HG03139 (cell line): ENCODE measurements around the gene PERM1.
"Not testable (repeated sequence)": the region's sequence is repeated elsewhere in the genome, so short reads cannot be mapped to it uniquely, and the experiment has no call there.

Source experiments
- ATAC-seq: cut with Tn5 transposase; IDR thresholded peaks from one replicate; pipeline ENCODE4 v1.9.1; 2021; ENCODE audit not compliant: unreplicated experiment

Gene PERM1

DNA sequence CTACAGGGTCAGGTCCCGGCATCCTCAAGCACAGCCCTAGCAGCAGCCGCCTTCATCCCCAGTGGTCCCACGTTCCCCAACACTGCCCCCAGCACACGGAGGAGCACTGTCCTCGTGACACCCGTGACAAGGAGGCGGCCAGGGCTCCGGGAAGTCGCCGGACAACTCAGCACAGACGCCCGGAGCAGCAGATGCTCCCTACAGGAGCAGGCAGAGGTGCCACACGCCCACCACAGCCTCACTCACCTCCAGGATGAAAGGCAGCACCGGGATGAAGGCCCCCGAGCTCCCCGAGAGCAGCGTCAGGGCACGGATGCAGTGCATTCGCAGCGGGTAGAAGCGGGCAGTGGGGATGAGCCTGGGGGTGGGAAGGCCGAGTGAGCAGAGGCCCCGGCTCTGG is 31.0 kb downstream of the PERM1 start:
- ATAC-seq: no peak

DNA sequence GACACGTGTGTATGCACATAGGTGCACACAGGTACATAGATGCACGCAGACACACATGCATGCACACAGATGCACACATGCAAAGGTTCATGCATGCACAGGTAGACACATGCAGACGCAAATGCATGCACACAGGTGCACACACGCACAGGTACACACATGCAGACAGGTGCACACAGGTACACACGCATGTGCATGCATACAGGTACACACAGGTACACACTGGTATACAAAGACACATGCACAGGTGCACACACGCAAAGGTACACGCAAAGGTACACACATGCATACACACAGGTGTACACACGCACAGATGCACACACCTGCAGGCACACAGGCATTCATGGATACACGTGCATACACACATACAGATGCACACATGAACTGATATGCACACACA is 31.6 kb downstream of the PERM1 start:
- ATAC-seq: no peak

DNA sequence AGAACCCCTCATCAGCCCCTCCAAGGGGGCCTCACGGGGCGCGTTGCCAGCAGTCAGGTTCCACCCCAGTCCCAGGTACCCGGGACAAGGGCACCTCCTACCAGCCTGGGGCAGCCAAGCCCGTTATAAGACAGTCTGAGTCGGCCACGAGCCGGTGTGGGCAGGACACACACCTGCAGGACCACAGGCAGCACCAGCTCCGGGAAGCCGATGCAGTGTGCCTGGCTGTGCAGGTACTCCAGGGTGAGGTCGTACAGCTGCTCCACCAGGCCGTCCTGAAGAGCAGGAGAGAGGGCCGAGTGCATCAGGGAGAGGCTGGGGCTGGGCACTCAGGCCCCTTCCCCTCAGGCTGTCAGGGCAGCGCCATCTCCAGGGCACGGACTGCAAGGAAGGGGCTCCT is 33.9 kb downstream of the PERM1 start:
- ATAC-seq: no peak

DNA sequence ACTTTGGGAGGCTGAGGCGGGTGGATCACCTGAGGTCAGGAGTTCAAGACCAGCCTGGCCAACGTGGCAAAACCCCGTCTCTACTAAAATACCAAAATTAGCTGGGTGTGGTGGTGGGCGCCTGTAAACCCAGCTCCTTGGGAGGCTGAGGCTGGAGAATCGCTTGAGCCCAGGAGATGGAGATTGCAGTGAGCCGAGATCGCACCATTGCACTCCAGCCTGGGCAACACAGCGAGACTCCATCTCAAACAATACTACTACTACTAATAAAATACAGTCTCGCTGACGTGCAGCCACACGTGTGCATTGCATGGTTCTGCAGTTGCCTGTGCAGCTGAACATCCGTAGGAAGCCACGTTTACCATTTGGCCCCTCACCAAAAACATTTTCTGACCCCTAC is 35.1 kb downstream of the PERM1 start:
- ATAC-seq: not testable (repeated sequence)

DNA sequence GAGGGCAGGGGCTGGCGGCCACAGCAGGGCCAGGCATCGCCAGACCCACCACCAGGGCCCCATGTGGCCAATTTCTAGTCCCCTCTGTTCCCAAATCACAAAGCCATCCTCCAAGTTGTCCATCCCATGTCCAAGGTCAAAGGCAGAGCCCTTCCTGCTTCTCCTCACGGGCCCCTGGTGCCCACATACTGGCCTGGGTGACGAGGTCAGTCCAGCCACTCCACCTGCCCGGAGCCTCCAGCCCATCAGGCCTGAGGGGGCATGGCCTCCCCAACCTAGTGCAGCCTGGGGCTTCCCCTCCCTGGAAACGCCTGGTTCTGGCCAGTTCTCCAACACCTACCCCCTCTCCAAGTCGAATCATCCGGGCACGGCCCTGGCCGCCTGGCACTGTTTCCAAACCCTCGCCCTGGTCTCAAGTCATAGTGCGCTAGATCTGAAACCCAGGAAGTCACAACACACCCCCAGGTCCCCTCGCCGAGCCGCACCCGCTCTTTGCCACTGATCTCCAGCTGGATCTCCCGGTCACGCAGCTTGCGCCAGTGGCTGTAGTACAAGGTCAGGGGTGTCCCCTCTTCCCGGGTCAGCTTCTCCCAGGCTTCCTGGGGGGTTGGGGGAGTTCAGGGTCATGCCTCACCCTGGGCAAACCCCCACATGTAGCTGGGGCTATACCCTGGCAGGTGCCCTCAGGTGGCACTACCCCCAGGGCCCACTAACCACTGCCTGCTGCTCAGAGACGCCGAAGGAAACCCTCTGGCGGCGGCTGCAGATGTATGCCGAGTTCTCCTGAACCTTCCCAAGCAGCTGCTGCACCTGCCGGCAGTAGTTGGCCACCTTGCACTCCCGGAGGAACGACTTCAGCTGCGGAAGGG is 36.0 kb downstream of the PERM1 start:
- ATAC-seq: no peak

DNA sequence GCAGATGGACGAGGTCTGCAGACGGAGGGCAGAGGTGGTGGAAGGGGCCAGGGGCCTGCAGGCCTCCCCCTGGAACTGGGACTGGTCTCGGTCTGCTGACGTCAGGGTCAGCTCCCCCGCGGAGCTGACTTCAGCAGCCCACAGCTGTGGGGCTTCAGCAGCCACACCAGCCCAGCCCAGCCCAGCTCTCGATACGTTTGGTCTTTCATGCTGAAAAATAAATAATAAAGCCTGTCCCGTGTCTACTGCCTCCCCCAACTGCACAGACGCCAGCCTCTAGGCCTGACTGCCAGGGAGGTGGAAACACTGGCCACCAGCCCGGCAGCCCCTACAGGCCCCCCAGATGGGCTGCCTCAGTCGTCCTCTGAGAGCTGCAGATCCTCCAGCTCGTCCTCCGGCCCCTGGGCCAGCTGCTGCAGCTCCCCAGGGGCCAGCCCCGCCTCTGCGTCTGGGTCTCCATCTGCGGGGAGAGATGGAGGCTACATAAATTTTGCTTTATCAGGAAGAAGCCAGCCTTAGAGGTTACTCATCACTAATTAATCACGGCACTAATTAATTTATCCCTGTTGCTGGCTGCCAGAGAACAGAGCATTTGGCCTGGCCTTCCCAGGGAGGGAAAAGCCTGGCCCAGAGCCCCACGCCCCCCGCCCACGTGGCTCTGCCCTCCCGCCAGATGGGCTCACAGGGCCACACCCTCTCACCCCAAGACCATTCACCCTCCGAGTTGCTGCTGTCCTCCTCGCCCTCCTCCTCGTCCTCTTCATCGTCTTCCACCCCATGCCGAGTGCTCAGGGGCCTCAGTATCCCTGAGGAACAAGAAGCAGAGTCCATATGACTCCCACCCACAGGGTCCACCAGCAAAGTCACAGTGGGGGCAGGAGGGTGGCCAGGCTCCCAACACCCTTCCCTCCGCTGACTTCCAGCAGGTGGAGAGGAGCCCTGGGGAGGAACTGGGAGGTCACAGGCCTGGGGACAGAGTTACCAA is 37.3 kb downstream of the PERM1 start:
- no peak for ATAC-seq

DNA sequence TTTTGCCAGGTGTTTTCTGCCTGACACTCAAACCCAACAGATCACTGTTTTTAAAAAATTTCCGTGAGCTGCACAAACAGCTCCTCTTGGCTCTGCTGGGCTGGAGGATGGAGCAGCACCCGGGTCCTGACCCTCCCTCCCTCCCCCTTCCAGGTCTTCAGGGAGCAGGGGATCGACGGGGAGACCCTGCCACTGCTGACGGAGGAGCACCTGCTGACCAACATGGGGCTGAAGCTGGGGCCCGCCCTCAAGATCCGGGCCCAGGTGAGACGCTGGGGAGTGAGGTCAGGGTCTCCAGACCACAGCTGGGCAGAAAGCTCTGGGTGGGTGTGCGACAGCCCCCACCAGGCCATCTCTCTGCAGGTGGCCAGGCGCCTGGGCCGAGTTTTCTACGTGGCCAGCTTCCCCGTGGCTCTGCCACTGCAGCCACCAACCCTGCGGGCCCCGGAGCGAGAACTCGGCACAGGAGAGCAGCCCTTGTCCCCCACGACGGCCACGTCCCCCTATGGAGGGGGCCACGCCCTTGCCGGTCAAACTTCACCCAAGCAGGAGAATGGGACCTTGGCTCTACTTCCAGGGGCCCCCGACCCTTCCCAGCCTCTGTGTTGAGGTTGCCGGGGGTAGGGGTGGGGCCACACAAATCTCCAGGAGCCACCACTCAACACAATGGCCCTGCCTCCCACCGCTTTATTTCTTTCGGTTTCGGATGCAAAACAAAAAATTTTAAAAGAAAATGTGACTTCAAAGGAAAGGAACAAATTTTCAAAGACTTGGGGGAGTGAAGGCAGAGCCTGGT is 38.1 kb downstream of the PERM1 start:
- ATAC-seq: no peak

DNA sequence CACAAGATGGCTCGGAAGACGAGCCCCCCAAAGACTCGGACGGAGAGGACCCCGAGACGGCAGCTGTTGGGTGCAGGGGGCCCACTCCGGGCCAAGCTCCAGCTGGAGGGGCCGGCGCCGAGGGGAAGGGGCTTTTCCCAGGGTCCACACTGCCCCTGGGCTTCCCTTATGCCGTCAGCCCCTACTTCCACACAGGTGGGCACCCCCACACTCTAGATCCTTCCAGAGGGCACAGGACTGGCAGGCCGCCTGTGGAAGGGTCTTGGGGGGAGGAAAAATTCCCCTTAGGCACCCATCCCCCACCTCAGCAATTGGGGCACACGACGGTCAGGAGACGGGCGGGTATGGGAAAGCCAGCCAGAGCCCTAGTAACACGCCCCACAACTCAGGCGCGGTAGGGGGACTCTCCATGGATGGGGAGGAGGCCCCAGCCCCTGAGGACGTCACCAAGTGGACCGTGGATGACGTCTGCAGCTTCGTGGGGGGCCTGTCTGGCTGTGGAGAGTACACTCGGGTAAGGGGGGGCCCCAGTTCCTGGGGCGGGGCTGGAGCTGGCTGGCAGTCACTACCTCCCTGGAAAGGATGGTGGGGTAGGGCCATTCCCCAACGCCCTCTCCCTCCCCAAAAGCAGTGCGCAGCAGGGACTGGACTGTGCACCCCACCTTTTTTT is 38.9 kb downstream of the PERM1 start:
- ATAC-seq: no peak

DNA sequence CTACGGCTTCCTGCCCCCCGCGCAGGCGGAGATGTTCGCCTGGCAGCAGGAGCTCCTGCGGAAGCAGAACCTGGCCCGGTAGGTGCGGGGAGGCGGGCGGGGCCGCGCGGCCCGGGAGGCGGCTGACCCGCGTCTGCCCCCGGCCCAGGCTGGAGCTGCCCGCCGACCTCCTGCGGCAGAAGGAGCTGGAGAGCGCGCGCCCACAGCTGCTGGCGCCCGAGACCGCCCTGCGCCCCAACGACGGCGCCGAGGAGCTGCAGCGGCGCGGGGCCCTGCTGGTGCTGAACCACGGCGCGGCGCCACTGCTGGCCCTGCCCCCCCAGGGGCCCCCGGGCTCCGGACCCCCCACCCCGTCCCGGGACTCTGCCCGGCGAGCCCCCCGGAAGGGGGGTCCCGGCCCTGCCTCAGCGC is 39.5 kb downstream of the PERM1 start:
- ATAC-seq: no peak

DNA sequence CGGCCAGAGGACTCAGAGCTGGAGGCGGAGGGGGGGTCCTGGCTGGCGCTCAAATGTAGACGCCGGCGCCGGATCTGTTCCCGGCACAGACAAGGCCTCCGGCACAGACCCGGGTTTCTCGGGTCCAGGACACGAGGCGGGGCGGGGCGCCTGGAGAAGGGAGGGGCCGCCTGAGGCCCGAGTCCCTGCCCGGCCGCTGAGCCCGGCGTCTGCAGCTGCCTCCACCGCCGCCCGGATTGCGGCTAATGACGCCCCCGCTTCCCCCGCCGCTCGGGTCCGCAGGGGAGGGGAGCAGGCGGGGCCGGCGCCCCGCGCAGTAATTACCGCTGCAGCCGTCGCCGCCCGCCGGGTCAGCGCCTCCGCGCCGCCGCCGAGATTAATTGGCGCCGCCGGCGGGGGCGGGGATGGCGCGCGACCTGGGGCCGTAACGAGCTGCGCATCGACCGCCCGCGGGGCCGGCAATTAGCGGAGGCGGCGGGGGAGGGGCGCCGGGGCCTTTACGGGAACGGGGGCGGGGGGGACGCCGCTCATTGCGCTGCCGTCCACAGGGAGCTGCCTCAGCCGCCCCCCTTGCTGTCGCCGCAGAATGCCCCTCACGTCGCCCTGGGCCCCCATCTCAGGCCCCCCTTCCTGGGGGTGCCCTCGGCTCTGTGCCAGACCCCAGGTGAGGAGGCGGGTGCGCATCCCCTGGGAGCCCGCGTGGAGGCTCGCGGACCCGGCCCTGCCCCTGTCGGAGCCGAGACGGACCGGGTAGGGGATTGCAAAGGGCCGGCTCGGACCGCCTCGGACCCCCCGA is 40.1 kb downstream of the PERM1 start:
- no peak for ATAC-seq

DNA sequence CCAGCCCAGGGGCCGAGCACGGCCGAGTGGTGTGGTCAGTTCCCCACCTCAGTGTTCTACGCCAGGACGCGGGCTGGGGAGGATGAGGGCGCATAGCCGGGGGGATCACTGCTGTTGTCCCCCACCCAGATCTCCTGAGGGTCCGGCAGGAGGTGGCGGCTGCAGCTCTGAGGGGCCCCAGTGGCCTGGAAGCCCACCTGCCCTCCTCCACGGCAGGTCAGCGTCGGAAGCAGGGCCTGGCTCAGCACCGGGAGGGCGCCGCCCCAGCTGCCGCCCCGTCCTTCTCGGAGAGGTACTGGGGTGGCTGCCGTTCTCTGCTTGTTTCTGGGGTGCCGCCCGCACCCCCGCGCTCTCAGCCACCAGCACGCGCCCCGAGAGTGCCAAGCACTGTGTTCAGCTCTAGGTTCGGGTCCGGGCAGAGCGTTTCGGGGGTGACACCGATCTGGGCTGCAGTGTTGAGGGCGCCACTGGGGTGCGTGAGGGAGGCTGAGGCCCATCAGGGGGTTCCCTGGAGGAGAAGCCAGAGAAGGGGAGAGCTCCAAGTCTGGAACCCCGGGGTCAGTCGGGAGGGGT is 40.8 kb downstream of the PERM1 start:
- no peak for ATAC-seq

DNA sequence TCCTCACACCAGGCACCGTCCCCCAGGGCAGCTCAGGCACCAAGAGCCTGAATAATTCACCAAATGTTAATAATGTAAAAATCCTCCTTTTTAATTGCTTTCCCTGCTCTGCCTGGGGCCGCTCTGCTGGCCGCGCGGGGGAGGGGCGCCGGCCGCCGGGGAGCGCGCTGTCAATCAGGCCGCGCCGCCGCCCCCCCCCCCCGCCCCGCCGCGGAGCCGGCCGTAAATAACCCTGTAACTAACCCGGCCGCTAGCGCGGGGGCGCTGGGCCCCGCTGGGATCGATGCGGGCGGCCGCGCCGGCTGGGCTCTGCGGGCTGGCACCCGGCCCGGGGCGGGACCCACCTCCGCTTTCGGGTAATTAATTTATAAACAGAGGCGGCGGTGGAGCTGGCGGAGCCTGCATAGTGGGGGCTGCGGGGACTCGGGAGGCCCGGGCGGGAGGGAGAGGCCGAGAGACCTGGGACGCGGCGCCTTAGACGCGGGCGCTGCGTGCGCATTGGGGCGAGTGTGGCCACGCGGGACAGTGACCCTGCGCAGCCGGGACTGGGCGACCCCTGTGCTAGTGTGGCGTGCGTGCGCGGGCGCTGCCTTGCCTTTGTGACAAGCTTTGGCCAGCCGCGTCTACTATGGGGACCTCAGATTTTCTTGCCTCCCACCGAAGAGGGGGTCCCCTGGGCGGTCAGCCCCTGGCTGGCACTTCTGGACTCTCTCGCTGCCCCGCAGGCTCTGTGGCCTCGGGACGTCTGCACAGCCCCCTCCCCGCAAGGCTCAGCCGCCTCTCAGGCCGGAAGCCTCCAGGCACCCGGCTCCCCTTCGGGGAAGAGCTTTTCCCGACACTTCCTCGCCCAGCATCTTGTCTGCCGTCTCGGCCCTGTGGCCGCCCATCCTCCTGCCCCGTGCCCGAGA is 41.5 kb downstream of the PERM1 start:
- no peak for ATAC-seq

DNA sequence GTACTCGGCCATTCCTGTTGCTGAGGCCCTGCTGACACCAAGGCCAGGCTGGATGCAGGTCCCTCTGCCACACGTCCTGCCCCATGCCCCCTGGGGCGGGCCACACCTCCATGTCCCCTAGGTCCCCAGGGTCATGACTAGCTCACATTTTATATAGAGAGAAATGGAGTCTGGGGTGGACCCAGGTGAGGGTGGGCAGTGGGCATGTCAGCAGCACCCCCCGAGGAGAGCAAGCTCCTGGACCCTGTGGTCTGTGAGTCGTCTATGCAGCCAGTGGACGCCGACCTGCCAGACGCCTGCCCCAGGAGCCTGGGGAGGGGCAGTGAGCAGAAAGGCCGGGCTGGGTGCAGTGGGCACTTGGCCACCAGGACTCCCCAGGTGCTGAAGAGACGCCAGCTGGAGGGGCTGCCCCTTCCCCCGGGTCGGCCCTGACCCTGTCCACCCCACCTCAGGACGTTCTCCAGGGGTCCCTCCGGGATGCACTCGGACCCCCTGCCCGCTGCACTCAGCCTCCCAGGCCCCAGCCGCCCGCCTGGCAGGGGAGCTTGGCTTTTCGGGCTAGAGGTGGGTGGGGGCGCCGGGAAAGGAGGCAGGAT is 42.3 kb downstream of the PERM1 start:
- no peak for ATAC-seq

DNA sequence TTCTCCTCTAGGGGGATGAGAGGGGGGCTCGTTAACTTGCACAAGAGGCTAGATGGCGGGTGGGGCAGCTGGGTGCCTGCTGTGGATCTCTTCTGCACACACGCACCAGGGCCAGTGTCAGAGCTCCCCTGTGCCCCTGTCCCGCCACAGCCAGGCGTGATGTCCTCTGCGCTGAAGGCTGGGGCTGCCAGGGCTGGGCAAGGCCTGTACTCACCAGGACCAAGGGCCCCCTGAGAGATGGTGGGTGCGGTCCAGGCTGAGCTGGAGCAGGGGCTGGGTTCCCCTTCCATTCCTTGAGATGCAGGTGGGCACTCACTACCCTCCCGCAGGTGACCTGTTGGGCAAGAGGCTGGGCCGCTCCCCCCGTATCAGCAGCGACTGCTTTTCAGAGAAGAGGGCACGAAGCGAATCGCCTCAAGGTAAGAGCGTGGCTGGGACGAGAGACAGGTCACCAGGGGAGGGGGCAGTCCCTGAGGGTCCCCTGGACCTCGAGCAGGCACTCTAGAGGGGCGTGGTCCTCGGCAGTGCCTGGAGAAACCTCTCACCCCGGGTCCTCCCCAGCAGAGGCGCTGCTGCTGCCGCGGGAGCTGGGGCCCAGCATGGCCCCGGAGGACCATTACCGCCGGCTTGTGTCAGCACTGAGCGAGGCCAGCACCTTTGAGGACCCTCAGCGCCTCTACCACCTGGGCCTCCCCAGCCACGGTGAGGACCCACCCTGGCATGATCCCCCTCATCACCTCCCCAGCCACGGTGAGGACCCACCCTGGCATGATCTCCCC is 43.0 kb downstream of the PERM1 start:
- no peak for ATAC-seq

DNA sequence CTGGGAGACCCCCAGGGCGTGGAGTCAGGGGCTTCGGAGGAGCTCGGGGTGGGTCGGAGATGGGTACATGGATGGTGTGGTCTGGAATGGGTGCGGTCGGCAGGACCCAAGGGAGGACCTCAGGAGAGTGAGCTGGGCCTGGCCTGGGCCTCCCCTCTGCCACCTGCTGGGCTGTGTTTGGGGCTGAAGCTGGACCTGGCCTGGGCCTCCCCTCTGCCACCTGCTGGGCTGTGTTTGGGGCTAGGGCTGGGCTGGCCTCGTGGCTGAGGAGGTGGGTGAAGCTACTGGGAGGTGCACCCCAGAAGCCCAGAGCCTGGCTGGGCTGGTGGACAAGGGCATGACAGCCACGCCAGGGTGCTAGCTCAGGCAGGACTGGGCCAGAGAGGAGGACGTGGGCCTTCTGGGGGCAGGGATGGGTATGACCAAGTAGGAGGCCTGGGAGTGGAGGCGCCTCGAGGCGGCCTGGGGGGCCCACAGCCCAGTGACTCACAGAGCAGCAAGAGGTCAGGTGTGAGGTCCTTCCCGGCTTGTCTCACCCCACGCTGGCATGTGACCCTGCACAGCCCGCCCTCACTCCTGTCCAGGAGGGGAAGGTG is 43.7 kb downstream of the PERM1 start:
- ATAC-seq: no peak

DNA sequence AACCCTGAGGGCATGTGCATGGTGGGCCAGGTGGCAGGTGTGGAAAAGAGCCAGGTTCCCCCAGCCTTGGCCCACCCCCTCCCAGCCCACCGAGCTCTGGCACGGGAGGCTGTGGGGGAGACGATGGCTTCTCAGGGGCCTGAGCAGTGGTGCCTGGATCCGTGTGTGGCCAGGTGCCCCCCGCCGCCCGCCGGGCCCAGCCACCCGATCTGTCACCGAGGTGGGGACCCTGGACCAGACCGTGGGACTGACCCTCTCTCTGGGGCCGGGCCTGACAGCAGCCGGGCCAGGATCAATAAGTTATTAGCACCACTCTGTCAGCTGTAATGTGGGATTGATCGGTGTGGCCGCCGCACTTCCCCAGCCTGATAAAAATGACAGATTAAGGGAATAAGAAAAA is 44.4 kb downstream of the PERM1 start:
- no peak for ATAC-seq
